Left ventricle myocardium superior (tissue), 1 donor: ENCODE measurements around the gene LDB3. TPM values are rescaled to one million over a fixed set of nuclear protein-coding genes. Genes with fewer than 3 reads are reported as not detected.

Experiments
- ATAC-seq: fragments of 200-7000 bp; cut with Tn5 transposase; one replicate; pipeline ENCODE4 v1.9.1; 2020; ENCODE audit warnings: mild to moderate bottlenecking, moderate library complexity
- DNase-seq: peaks from one replicate; pipeline ENCODE4 v3.0.0-alpha.2; 2020
- intact Hi-C: fragments of 100-400 bp; cut with micrococcal nuclease; formaldehyde crosslinking; loops from one replicate; pipeline ENCODE4 v1.11.0; 2022
- total RNA-seq: library from RNA; stranded (reverse); fragmentation: NEBNext Ultra II Directional; extraction: Animal tissue kit (Norgen Biotek cat#: 25700); gene quantifications from one replicate; pipeline ENCODE4 v1.2.1, GENCODE V29; 2021
- donor health status: DM: no; HTN: yes; CAD: no; lungs with severe emphysema.

Gene LDB3
- total RNA-seq, 1 donor from 2014 or later = 1,459 TPM

DNA sequence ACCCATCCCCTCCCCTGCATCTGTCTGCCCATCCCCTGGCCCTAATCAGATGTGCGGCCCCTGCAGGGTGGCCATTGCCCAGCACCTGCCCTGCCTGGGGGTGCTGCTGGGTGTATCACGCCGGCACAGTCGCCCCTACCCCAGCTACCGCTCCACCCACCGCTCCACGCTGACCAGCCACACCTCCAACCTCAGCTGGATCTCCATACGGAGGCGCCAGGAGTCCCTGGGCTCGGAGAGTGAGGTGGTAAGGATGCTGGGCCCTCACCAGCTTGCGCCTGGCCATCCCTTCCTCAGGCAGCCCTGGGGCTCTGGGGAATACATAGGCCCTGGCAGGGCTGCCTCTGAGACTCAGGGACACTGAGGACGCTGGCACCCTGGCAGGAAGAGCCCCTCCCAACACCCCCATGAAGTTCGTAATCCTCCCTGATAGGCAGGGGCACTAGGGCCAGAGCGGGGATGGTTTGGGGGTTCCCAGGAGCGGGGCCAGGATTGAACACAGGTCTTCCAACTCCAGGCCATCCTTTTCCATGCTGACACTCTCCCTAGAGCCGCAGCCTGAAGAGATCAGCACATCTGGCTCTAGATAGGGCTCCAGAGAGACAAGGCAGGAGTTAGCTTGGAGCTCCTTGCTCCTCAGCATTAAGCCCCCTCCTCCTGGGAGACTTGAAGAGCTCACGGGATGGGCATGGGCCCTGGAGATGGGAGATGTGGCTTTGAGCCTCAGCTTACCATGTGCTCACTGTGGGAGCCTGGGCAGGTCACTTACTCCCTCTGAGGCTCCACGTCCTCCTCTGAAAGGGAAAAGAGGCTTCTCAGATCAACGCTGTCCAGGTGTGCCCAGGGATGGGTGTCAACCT is 5.9 kb upstream of the LDB3 start:
- peak; percentile 25 for DNase-seq
- intact Hi-C loops = no loop called here
- ATAC-seq = no peak

GRCh38 chr10:86663046-86663345 is 5.3 kb upstream of the LDB3 start:
- ATAC-seq (no peak), DNase-seq (peak; percentile 30)
- intact Hi-C loops = no loop called here

DNA sequence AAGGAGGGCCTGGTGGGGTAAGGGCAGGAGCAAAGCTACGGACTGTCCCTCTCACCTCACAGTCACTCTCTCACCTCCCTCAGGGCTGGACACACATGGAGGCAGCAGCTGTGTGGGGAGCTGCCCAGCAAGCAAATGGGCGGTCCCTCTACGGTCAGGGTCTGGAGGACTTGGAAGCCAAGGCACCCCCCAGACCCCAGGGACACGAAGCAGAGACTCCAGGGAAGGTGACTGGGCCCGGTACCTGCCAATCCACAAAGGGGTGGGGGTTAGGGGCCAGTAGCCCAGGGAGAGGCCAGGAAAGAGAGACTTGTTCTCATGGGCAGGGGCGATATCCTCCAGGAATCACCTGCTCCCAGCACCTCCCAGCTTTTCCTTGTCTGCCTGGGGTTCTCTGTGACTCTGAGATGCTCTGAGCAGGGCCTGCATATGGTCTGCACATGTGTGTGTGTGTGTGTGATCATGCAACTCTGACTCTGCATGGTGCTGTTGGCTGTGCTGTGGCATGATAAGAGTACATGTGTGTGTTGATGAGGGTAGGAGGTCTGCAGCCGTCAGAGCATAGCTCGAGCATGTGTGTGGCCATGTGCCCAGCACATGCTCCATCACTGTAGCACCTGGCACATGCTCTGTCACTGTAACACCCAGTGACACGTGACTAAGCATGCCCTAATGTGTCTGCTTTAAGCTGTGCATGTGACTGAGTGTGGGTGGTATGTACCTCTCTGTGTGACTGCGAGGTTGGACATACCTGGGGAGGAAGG is 4.6 kb upstream of the LDB3 start:
- DNase-seq (peak; percentile 52), ATAC-seq (no peak)
- intact Hi-C loops = no loop called here

DNA sequence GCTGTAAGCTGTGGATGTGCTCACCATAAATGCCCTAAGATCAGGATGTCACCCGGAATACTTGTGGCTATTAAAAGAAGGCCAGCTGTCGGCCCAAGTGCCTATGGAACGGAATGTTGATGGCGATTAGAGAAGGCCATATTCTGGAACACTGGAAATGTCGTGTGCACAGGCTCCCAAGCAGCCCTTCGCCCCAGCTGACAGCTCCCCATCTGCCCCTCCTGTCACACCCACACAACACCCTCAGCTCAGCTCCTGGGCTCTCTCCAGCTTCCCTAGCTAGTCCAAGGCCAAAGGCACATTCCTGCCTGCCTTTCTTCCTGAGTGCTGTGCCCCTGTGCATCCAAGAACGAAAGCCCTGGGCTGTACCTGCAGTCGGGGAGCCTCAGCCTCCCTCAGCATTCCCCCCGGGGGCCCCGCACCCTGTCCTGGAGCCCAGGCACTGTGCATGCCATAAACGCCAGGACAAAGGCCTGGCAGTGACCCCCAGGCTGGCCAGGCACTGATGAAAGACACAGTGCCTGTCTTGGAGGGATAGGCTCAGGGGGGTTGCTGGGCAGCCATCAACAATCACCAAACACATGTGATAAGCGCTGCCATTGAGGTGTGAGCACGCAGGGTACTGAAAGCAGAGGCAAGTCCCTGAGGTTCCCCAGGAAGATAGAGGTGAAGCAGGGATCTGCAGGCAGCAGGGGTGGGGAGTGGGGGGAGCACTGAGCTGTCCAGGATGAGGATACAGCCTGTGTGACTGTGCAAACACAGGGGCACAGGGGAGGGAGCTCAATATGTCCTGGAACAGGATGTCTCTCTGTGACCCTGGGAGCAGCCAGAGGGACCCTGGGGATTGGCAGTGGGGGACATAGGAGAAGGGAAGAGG is 3.7 kb upstream of the LDB3 start:
- intact Hi-C loops = no loop called here
- DNase-seq = peak; percentile 86
- peak; percentile 48 for ATAC-seq

DNA sequence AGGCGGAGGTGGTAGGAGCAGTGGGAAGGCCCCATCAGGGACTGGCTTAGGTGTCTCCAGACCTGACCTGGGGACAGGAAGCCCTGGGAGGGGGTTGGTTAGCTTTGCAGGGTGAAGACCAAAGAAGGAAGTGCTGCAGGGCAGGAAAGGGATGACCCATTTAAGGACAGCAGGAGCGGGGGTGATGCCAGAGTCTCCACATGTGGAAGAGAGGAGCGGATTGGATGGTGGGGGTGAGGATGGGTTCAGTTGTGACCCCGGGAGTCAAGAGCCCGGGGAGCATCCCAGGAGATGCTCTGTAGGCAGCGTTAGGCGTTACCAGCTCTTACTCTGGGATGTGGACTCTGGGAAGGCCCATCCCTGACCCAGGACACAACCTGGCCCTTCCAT is 3.1 kb upstream of the LDB3 start:
- intact Hi-C loops = no loop called here
- no peak for ATAC-seq
- DNase-seq = no peak

DNA sequence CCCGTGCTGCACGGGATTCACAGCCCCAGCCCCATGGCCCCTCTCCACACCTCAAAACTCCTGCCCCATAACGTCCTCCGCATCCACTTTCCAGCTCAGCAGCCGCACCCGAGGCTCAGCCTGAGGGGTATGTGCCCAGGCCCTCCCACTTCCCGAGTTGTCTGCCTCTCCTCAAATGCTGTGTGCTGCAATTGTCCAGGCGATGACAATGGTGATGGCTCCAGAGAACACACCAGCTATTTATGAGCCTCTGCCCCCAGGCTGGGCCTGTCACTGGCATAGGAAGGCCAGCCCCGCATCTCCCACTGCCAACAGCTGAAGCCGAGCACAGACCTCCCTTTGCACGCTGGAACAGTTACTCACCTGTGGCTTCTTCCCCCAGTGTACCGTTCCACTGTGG is 2.4 kb upstream of the LDB3 start:
- DNase-seq (peak; percentile 78), ATAC-seq (peak; percentile 23)
- intact Hi-C loops = no loop called here

GRCh38 chr10:86666538-86666937 is 1.8 kb upstream of the LDB3 start:
- intact Hi-C loops = no loop called here
- DNase-seq (peak; percentile 79), ATAC-seq (peak; percentile 6)

- intact Hi-C loops = no loop called here
- ATAC-seq = peak; percentile 35
- DNase-seq = peak; percentile 86
These were observed 710 bp upstream of the LDB3 start for GRCh38 chr10:86667421-86668181.

DNA sequence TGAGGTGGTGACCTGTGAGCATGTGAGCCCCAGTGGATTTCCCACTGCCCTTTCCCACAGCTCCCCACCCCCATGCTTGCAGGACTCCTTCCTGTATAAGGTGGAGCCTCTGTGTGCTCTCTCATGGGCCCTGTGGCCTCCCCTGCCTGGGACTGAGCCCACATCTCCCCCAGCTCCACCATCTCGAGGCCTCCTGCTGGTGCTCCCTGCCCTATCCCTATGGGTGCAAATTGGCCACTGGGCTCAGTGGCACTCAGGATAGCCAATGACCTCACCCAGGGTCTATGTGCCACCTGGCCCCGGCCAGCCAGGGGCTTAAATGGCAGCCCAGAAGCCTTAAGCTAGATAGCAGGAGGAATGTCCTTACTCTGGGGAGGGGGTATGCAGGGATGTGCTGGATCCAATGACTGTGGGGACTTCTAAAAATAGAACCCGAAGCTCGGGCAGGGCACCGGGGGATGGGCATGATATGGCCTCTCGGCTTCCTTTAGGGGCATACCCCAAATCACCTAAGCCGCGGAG is 2.0 kb downstream of the LDB3 start:
- ATAC-seq = peak; percentile 0
- intact Hi-C loops = no loop called here
- peak; percentile 54 for DNase-seq

GRCh38 chr10:86670876-86671275 is 2.6 kb downstream of the LDB3 start:
- ATAC-seq = no peak
- intact Hi-C loops = no loop called here
- no peak for DNase-seq

DNA sequence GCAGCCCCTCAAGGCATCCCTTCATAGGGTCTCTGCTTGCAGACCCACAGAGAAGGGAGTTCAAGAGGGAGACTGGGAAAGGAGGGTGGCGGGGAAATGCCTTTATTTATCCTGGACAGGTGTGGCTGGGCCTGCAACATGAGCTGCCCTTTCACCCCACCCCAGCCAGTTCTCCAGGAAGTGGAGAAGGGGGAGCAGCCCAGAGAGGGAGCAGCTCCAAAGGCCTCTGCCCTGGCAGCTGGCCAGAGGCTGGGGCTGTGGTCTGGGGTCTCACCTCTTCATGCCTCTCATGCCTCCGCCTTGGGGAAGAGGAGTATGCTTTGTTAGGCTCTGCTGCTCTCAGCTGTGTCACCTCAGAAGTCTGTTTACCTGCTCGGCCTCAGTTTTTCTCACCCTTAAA is 3.1 kb downstream of the LDB3 start:
- peak; percentile 56 for DNase-seq
- no peak for ATAC-seq
- intact Hi-C loops = no loop called here

DNA sequence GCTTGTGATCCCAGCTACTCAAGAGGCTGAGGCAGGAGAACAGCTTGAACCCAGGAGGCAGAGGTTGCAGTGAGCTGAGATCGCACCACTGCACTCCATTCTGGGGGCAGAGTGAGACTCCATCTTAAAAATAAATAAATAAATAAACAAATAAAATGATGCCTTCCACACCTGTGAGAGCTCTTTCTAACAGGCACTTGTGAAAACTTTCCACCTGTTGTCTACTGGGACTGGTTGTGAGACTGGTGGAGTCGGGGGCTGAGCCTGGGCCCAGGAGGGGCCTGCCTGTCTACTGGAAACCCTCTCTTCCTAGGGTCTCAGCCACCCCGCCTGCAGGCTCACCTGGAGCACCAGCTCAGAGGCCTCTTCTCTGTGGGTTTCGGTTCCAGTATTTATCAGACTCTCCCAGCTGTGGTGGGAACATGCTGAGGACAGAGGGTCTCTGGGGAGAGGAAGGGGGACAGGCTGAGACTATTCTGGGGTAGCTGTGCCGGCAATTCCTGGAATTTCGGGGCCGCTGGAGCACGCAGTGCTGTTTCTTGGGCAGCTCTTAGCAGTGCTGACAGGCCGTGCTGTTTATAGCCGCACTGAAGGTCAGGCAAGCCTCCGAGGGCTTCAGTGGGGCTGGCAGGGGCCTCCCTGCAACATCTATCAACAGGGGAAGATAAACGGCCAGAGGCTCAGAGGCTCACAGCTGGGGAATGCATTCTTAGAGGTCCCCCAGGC is 3.8 kb downstream of the LDB3 start:
- intact Hi-C loops = no loop called here
- DNase-seq = peak; percentile 84
- peak; percentile 25 for ATAC-seq

DNA sequence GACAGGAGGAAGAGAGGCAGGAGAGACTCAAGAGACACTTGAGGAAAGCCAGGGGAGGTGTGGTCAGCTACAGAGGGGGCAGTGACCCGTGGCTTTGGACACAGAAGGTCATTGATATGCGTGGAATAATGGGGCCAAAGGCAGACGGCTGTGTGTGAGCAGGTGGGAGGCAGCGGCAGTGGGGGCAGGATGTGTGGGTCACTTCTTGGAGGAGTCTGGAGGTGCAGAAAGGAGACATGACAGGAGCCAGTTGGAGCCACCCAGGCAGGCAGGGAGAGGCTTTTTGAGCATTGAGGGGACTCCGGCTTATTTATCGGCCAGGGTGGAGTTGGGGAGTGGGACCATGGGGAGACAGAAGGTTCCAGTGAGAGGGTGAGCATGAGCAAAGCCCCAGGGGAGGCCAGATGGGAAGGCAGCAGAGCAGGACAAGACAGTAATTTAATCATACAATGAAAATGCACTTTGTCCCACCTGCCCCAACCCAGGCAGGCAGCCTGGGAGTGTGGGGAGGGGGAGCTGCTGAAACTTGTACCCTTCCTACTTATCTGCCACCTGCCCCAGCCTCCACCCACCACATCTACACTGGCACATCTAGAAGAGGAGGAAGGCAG is 5.0 kb downstream of the LDB3 start:
- DNase-seq (no peak), ATAC-seq (no peak)
- intact Hi-C loops = no loop called here

DNA sequence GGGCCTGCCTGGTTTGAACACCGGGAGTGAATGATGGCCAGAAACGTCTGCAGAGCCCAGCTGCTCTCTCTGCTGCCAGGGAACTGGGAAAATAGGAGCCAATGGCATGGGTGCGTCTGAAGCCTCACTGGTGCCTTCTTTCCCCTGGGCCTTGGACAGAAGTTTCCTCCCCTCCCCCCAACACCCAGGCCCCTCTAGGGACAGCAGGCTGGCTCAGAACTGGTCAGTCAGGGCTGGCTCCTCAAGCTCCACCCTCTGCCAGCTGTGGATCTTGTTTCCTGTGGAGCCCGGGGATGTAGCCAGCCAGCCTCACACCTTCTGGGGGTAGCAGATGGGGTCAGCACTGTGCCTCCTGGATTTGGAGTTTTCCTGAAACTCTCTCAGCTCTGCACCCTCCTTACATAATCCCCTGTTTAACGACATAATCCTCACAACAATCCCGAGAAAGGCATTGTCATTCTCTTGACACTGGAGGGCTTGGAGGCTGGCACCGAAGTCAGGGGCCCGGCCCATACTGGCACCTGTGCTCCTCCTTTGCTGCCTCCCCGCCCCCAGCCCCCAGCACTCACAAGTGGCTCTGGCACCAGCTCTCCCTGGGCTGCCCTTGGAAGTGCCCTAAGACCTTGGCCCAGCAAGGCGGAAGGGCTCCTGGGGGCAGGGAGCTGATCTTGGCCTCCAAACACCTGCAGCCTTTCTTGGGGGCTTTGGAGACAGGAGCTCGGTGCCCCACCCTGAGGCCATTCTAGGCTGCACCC is 5.7 kb downstream of the LDB3 start:
- DNase-seq (peak; percentile 78), ATAC-seq (peak; percentile 31)
- intact Hi-C loops = no loop called here

GRCh38 chr10:86674912-86675311 is 6.6 kb downstream of the LDB3 start:
- ATAC-seq = peak; percentile 0
- intact Hi-C loops = no loop called here

DNA sequence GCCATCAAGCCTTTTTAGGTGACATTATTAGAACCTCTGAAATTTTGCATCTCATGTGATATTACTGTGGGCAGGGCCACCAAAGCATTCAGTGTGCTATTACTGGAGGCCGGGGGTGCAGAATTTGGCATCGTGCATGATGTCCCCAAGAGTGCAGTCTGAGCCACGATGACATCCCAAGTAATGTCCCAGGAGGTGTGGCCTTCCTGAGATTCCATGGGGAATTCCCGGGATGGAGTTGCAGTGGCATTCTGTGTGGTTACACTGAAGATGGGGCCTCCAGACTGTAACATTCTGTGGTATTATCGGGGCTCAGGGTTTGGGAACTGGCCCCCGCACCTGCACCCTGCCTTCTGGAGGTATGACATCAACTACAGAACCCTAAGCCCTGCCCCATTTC is 9.1 kb downstream of the LDB3 start:
- intact Hi-C loops = no loop called here
- ATAC-seq (no peak), DNase-seq (no peak)

More at GRCh38 chr10:86674912-86675311, 6.6 kb downstream of the LDB3 start:
- DNase-seq = no peak
